GM12874 (cell line): ENCODE results near the gene DPH1.

Source experiments
- CTCF ChIP-seq: IDR thresholded peaks from 2 replicates; pipeline ENCODE4 v1.5.1; 2011; ENCODE audit warnings: low read depth, mild to moderate bottlenecking, control low read depth, low read length, moderate library complexity; ENCODE audit not compliant: insufficient read depth

Gene DPH1

GRCh38 chr17:2056206-2057174 is 26.5 kb downstream of the DPH1 start:
- 0 out of 2 replicates have a peak, but pooled peaks have one; percentile 20 for TF ChIP-seq CTCF

- no peak for TF ChIP-seq CTCF
Measured at GRCh38 chr17:2057175-2057759, 27.3 kb downstream of the DPH1 start.

DNA sequence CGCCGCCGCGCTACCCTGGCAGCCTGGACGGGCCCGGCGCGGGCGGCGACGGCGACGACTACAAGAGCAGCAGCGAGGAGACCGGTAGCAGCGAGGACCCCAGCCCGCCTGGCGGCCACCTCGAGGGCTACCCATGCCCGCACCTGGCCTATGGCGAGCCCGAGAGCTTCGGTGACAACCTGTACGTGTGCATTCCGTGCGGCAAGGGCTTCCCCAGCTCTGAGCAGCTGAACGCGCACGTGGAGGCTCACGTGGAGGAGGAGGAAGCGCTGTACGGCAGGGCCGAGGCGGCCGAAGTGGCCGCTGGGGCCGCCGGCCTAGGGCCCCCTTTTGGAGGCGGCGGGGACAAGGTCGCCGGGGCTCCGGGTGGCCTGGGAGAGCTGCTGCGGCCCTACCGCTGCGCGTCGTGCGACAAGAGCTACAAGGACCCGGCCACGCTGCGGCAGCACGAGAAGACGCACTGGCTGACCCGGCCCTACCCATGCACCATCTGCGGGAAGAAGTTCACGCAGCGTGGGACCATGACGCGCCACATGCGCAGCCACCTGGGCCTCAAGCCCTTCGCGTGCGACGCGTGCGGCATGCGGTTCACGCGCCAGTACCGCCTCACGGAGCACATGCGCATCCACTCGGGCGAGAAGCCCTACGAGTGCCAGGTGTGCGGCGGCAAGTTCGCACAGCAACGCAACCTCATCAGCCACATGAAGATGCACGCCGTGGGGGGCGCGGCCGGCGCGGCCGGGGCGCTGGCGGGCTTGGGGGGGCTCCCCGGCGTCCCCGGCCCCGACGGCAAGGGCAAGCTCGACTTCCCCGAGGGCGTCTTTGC is 28.0 kb downstream of the DPH1 start:
- TF ChIP-seq CTCF, result no peak

DNA sequence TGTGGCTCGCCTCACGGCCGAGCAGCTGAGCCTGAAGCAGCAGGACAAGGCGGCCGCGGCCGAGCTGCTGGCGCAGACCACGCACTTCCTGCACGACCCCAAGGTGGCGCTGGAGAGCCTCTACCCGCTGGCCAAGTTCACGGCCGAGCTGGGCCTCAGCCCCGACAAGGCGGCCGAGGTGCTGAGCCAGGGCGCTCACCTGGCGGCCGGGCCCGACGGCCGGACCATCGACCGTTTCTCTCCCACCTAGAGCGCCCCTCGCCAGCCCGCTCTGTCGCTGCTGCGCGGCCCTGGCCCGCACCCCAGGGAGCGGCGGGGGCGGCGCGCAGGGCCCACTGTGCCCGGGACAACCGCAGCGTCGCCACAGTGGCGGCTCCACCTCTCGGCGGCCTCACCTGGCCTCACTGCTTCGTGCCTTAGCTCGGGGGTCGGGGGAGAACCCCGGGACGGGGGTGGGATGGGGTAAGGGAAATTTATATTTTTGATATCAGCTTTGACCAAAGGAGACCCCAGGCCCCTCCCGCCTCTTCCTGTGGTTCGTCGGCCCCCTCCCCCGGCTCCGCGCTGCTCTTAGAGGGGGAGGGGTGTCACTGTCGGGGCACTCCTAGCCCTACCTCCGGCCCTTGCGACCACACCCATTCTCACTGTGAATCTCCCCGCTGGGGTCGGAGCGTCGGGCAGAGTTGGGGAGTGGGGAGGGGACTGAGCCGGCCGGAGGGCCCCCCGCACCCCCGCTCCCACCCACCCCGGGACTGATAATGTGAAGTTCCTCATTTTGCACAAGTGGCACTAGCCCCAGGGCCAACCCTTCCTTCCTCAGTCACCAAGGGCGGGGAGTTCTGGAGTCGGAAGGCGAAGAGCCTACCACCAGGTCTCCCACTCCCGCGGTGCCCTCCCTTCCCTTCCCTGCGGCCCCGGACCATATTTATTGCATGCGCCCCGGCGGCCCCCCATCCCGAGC is 28.9 kb downstream of the DPH1 start:
- peak; percentile 98 for TF ChIP-seq CTCF

- no peak for TF ChIP-seq CTCF
Measured at GRCh38 chr17:2059547-2060384, 29.8 kb downstream of the DPH1 start.

DNA sequence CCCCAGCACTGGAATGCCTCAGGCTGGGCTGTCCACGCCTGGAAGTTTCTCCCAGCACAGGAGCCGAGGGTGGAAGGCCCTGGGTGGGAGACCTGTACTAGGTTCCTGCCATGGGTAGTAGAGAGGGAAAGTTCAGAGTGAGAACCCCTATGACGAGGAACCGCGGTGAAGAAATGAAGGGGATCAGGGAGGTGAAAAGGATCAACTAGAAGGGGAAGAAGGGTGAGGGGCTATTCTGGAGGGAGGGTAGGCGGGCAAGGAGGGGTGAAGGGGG is 30.4 kb downstream of the DPH1 start:
- no peak for TF ChIP-seq CTCF
